HG02623 (cell line): ENCODE measurements around the gene KRTAP5-10.
"Not testable (repeated sequence)": the region's sequence is repeated elsewhere in the genome, so short reads cannot be mapped to it uniquely, and the experiment has no call there.

Source experiments
- ATAC-seq: cut with Tn5 transposase; IDR thresholded peaks from one replicate; pipeline ENCODE4 v1.9.1; 2021; ENCODE audit warnings: moderate library complexity; ENCODE audit not compliant: unreplicated experiment

Gene KRTAP5-10

GRCh38 chr11:71571101-71571850 is 5.9 kb downstream of the KRTAP5-10 start:
- not testable (repeated sequence) for ATAC-seq

DNA sequence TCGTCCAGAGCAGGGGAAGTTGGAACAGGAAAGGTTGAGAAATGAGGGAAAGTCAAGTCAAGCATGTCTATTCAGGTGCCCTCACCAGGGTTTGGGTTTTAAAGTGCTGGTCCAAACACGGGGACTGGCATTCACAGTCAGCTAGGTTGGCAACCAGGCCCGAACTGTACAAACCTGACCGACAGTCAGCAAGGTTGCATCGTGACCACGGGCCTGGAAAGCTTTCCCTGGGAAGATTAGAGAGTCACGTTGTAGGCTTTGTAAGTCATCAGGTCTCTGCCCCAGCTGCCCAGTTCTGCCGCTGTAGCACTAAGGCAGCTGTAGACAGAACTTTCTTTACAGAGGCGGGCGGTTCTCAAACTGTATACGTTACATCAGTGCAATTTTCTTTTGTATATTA is 7.4 kb downstream of the KRTAP5-10 start:
- ATAC-seq = no peak

DNA sequence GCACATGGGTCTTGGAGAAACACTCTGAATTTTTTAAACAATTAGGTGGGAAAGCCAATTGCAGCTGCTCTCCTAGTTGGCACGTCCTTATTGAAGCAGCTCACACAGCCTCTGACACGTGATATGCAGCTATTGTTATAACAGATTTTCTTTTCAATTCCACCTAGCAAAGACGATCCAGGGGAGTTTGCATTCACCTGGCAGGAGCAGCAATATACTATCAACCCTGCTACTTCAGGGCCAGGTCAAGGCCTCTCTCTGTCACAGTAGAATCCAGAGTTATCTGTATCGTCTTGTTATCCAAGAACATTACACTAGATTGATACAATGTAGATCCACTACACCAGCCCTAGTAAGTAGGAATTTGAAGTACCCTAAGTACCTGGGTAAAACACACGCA is 9.1 kb downstream of the KRTAP5-10 start:
- no peak for ATAC-seq

DNA sequence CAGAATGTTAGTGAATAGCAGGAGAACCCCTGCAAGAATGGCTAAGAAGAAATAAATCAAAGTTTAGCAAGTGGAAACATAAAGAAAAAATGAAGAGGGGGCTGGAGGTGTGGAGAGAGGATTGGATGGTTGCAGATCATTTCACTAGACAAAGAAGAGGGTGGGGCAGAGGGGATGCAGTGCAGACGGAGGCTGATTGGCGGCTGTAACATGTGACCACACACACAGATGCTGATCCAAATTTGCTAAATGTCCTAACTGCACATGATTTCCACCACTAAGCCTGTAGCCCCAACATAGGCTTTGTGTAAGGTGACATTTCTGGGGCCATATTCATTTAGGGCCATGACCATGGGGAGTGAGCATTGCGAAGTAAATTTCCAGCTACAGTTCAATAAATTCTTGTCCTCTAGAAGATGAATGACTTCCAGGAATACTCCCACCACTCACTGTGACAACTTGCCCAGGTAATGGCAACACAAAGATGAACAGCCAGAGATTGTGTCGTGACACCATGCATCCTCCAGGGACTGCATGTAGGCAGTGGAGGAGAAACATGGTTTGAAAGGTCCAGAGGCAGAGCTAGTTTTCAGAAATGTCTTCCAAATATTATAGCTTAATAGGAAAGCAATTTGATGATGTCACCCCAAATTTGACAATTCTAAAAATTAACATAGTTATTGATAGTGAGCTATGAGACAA is 10.5 kb downstream of the KRTAP5-10 start:
- ATAC-seq = no peak

DNA sequence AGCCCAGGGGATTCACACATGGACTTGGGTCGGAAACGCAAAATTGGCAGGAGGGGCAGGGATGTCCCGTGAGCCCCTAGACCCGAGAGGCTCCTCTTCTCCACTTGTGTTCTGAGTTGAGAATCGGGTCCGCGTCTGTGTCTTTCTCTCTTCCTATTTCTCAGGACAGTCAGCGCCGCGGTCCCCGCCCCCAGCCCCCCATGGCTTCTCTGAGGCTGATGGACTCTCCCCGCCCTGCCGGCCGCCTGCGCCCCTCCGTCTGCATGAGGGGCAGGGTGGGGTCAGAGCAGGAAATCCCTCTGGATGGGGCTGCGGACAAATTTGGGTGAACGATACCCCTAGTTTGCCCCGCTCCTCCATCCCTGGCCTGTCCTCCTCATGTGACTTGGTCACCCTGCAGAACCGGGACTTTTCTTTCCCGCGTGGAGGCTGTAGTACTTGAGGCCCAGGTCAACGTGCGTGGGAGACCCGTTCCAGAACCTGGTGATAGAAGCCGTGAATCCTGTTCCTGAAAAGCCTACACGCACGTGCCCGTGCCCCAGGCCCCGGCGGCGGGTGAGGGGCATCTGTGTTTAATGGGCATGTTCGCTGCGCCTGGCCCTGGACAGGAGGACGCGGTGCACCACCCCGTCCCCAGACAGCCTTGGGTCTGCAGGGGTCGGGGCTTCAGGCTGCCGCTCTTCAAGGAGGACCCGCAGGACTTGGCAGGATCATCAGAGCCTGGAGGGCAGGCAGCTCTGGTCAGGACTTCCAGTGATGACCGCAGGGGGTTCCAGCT is 11.5 kb downstream of the KRTAP5-10 start:
- not testable (repeated sequence) for ATAC-seq

DNA sequence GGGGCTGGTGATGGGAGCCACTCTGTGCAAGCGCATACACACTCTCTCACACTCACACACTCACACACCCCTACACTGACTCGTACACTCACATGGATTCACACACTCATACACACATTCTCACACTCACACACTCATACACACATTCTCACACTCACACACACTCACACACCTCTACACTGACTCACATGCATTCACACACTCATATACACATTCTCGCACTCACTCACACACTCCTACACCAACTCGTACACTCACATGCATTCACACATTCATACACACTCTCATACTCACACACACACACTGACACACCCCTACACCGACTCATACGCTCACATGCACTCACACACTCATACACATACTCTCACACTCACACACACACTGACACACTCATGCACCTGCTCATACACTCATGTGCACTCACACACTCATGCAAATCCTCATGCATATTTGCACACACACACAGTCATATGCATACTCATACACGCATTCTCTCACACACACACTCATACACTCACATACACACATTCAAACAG is 12.2 kb downstream of the KRTAP5-10 start:
- ATAC-seq = no peak

- ATAC-seq = not testable (repeated sequence)
These were observed 14.2 kb downstream of the KRTAP5-10 start for GRCh38 chr11:71579513-71579912.

- ATAC-seq = no peak
These were observed 15.0 kb downstream of the KRTAP5-10 start for GRCh38 chr11:71580057-71581003.

GRCh38 chr11:71581826-71582225 is 16.5 kb downstream of the KRTAP5-10 start:
- ATAC-seq = no peak

DNA sequence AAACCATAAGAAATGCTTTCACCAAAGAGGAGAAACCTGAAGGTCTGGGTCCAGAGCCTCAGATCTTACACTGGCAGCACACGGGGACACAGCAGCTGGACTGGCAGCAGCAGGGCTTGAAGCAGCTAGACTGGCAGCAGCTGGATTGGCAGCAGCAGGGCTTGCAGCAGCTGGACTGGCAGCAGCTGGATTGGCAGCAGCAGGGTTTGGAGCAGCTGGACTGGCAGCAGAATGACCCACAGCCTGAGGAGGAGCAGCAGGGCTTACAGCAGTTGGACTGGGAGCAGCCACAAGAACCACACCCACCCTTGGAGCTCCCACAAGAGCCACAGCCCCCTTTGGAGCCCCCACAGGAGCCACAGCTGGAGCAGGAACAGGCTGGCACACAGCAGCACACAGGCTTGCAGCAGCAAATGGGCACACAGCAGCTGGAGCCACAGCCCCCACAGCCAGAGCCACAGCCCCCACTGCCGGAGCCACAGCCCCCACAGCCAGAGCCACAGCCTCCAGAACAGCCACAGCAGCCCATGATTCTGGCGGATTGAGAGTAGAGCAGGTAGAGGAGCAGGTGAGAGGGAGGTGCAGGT is 17.0 kb downstream of the KRTAP5-10 start, which contains the start of gene KRTAP5-11:
Gene KRTAP5-11, minus strand, starts transcription at position 567 of the 587 bp plus-strand sequence. Its CDS starts 38 bp downstream, at position 529.
- ATAC-seq = no peak

GRCh38 chr11:71582969-71583368 is 17.6 kb downstream of the KRTAP5-10 start:
- ATAC-seq = not testable (repeated sequence)

DNA sequence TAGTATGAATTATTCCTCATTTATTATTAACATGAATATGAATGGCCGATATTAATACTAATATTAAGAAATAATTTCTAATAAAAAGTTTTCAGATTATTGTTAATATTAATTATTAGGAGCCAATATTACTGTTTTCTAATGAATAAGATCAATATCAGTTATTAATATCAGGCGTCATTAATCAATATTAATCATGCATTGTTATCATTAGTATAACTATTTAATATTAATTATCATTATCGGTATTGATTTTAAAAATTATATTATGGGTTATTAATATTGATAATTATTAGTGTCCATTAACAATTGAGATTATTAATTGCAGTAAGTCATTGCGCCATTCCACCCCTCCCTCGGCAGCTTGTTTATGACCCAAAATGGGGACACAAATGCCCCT is 20.3 kb downstream of the KRTAP5-10 start:
- ATAC-seq = not testable (repeated sequence)

DNA sequence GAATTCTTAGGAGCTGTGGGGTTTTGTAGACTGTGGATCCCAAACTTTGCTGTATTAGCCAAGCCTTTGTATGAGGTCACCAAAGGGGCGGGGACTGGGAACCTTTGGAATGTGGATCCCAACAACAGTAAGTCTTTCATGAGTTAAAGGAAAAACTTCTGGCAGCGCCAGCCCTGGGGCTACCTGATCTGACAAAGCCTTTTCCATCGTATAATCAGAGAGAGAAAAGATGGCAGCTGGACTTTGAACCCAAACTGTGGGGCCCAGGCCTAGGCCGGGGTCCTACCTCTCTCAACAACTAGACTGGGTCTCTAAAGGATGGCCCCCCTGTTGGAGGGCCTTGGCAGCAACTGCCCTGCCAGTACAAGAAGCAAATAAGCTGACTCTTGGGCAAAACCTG is 23.0 kb downstream of the KRTAP5-10 start:
- ATAC-seq = not testable (repeated sequence)

DNA sequence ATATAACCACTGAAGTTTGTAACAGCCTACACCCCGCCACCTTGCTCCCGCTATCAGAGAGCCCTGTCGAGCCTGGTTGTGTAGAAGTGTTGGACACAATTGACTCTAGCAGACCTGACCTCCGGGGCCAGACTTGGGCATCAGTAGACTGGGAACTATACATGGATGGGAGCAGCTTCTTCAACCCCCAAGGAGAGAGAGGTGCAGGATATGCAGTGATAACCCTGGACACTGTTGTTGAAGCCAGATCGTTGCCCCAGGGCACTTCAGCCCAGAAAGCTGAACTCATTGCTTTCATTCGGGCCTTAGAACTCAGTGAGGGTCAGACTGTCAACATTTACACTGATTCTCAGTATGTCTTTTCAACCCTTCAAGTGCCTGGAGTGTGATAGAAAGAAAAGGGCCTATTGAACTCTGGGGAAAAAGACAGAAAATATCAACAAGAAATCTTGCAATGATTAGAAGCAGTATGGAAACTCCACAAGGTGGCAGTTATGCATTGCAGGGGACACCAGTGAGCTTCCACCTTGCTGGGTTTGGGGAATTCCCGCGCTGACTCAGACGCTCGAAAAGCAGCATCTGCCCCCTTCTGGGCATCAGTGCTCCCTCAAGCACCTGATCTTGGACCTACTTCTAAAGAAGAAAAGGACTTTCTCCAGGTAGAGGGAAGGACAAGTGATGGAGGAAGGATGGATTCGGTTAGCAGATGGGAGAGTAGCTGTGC is 23.6 kb downstream of the KRTAP5-10 start:
- not testable (repeated sequence) for ATAC-seq

- ATAC-seq = not testable (repeated sequence)
These were observed 24.2 kb downstream of the KRTAP5-10 start for GRCh38 chr11:71589546-71589920.

- not testable (repeated sequence) for ATAC-seq
These were observed 37.9 kb downstream of the KRTAP5-10 start for GRCh38 chr11:71603221-71603620.

DNA sequence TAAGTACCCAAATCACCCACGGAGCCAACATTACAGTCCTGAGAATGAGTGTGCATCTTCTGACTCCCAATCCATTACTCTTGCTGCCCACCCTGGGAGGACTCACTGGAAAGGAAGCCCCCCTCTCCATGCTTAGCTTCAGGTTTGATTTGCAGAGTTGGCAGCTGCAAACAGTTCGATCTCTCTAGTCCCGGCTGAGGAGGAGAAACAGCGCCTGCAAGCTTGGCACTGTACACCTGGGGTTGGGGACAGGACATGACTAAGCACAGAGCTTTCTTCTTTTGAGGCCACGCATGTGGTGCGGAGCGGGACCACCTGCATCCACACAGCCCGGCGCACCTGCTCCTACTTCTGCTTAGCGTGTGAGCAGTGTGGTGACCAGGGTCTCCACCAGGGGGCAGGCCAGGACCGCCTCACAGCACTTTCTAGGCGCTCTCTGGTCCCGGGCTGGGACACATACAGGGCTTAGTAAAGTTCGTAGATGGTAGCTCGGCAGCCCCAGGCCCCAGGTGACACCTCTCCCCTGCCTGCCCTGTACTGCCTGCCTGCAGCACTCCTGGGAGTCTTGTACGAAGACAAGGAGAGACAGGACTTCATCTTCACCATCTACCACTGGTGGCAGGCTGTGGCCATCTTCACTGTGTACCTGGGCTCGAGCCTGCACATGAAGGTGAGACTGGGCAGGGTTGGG is 39.6 kb downstream of the KRTAP5-10 start:
- not testable (repeated sequence) for ATAC-seq

- ATAC-seq = not testable (repeated sequence)
These were observed 41.6 kb downstream of the KRTAP5-10 start for GRCh38 chr11:71606853-71607519.
